Large intestine (tissue), 3 donors: ENCODE measurements around the gene TMEM63A. TPM values are rescaled to one million over a fixed set of nuclear protein-coding genes. Genes with fewer than 3 reads are reported as not detected.

Source experiments
- DNase-seq, 2 donors: peaks; one replicate each; pipeline versions ENCODE4 v3.0.0 to v3.0.0-alpha.2; 2013
- H3K27ac ChIP-seq: one replicate; pipeline ENCODE4 v1.5.1; 2013; ENCODE audit warnings: low read length
- H3K27me3 ChIP-seq: 2 replicates; pipeline ENCODE4 v1.6.1; 2013; ENCODE audit warnings: low read length; ENCODE audit not compliant: control insufficient read depth, insufficient read depth
- H3K36me3 ChIP-seq: 2 replicates; pipeline ENCODE4 v1.6.1; 2013; ENCODE audit warnings: low read length; ENCODE audit not compliant: control insufficient read depth, insufficient read depth
- H3K4me1 ChIP-seq: one replicate; pipeline ENCODE4 v1.6.1; 2013; ENCODE audit warnings: low read length; ENCODE audit not compliant: control insufficient read depth, insufficient read depth
- H3K4me3 ChIP-seq: one replicate; pipeline ENCODE4 v1.5.1; 2013; ENCODE audit warnings: low read length
- H3K9me3 ChIP-seq: one replicate; pipeline ENCODE4 v1.6.1; 2013; ENCODE audit warnings: mild to moderate bottlenecking, low read depth, low read length, moderate library complexity; ENCODE audit not compliant: control insufficient read depth
- WGBS: methylation state at CpG from one replicate; pipeline ENCODE4 v1.1.5; 2013; ENCODE audit warnings: low lambda C conversion rate; ENCODE audit not compliant: insufficient coverage; 5-methylcytosine and 5-hydroxymethylcytosine counted together
- polyA plus RNA-seq: library from polyadenylated mRNA; unstranded; fragments of 120-200 nt; gene quantifications from one replicate; pipeline ENCODE4 v1.2.1, GENCODE V29; 2013

The TMEM63A gene
- polyA plus RNA-seq, 1 donor, result 105 TPM

DNA sequence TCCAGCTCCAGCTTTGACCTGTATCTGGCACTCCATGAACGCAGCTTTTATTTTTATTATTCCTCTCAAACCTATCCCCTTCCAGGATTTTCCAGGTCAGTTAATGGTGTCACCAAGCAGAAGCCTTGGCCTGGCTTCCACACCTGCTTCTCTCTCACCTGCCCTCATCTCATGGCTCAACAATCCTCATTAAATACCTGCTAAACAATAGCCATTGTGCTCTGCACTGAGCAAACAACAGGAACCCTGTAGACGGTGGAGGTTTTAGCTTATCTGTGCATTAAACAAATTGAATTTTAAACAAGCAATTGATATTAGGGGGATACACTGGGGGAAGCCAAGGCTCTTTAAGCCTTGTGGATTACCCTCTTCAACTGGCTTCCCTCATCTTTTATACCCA, 26.6 kb upstream of the TMEM63A start:
- no peak for DNase-seq
- Histone ChIP-seq H3K9me3 (no peaks in the 10 kb centered on the region), H3K27me3 (no peaks in the 10 kb centered on the region), H3K27ac (no peak overlapping the region), H3K4me1 (peaks cover 10% of the 10 kb centered on the region), H3K4me3 (no peak overlapping the region), H3K36me3 (peaks cover 2% of the 10 kb centered on the region)
- 40% methylated on average over 1 of the region's 2 CpGs for WGBS

DNA sequence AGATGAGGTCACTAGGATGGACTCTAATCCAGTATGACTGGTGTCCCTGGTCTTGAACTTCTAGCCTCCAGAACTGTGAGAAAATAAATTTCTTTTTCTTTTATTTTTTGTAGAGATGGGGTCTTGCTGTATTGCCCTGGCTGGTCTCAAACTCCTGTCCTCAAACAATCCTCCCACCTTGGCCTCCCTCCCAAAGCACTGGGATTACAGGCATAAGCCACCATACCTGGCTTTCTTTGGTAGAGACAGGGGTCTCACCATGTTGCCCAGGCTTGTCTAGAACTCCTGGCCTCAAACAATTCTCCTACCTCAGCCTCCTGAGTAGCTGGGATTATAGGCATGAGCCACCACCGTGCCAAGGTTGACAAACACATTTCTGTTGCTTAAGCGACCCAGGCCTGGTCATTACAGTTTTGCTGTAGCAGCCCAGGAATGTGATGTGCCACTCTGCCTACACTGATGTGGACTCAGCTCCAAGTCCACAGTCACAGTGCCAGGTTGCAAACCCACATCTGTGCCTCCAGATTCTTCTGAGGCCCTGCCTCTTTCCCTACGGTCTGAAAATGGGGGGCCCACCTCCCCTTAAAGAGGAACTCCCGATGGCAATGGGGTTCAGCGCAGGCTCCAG, 25.9 kb upstream of the TMEM63A start:
- DNase-seq, result no peak
- Histone ChIP-seq H3K4me3 (no peak overlapping the region), H3K36me3 (peaks cover 2% of the 10 kb centered on the region), H3K27ac (no peak overlapping the region), H3K4me1 (peaks cover 10% of the 10 kb centered on the region), H3K9me3 (no peaks in the 10 kb centered on the region), H3K27me3 (no peaks in the 10 kb centered on the region)
- no CpG with 5 or more reads among the region's 5 CpGs for WGBS

DNA sequence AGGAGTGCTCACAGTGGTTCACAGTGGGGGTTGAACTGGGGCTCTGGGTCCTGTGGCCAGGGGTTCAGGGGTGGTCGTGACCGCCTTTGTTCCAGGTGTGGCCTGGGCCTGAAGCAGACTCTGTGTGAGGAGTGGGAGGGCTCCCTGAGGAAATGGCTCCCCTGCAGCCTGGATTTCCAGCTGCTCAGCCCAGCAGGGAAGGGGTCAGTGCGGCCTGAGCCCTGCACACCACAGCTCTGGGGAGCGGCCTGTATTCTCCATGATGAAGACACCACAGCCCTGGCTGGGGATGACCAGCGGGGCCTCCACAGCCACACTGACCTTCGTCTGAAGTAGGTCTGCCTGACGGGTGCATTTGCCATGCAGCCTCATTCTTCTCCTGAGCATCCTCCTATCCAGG, 25.2 kb upstream of the TMEM63A start:
- no peak for DNase-seq
- Histone ChIP-seq H3K36me3 (no peaks in the 10 kb centered on the region), H3K9me3 (no peaks in the 10 kb centered on the region), H3K27me3 (no peaks in the 10 kb centered on the region), H3K4me3 (no peak overlapping the region), H3K27ac (no peak overlapping the region), H3K4me1 (peaks cover 10% of the 10 kb centered on the region)
- 80% methylated on average over 1 of the region's 7 CpGs for WGBS

DNA sequence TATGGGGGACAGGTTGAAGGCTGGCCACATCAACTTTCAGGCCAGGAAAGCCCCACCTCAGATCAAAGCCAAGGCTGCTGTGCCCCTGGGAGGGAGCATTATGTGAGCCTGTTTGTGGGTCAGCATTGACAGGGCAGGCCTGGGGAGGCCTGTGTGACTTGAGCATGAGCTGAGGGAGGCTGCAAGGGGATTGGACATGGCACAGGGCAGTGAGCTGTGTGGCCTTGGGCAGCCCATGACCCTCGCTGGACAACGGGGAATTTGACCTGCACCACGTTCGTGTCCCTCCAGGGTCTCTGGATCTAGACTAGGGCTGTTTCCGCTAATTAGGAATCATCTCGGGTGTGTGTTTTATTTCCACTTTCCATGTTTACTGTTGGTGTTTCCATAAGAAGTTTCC, 24.3 kb upstream of the TMEM63A start:
- no CpG with 5 or more reads among the region's 6 CpGs for WGBS
- Histone ChIP-seq H3K27ac (no peak overlapping the region), H3K4me3 (no peak overlapping the region), H3K36me3 (no peaks in the 10 kb centered on the region), H3K4me1 (peaks cover 6% of the 10 kb centered on the region), H3K27me3 (no peaks in the 10 kb centered on the region), H3K9me3 (no peaks in the 10 kb centered on the region)
- DNase-seq, result no peak

DNA sequence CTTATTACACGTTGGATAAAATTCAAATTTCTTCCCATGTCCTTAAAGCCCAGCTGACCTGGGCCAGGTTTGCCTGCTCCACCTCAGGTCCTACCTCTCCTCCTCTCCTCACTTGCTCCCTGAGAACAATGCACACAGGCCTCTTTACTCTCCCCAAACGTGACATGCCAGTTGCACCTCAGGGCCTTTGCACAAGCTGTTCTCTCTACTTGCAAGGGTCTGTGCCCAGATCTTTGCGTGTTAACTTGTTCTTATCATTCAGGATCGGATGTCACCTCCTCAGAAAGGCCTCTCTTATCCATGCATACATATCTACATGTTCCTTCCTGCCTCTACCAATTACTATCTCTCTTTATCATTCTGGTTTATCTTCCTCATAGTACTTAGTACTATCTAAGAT, 21.4 kb upstream of the TMEM63A start:
- WGBS, result 82% methylated on average over 3 of the region's 4 CpGs
- H3K36me3 ChIP-seq, result no peaks in the 10 kb centered on the region
- no peak overlapping the region for H3K27ac ChIP-seq
- no peak for DNase-seq
- H3K4me1 ChIP-seq, result no peaks in the 10 kb centered on the region
- no peaks in the 10 kb centered on the region for H3K27me3 ChIP-seq
- H3K9me3 ChIP-seq, result no peaks in the 10 kb centered on the region
- no peak overlapping the region for H3K4me3 ChIP-seq

DNA sequence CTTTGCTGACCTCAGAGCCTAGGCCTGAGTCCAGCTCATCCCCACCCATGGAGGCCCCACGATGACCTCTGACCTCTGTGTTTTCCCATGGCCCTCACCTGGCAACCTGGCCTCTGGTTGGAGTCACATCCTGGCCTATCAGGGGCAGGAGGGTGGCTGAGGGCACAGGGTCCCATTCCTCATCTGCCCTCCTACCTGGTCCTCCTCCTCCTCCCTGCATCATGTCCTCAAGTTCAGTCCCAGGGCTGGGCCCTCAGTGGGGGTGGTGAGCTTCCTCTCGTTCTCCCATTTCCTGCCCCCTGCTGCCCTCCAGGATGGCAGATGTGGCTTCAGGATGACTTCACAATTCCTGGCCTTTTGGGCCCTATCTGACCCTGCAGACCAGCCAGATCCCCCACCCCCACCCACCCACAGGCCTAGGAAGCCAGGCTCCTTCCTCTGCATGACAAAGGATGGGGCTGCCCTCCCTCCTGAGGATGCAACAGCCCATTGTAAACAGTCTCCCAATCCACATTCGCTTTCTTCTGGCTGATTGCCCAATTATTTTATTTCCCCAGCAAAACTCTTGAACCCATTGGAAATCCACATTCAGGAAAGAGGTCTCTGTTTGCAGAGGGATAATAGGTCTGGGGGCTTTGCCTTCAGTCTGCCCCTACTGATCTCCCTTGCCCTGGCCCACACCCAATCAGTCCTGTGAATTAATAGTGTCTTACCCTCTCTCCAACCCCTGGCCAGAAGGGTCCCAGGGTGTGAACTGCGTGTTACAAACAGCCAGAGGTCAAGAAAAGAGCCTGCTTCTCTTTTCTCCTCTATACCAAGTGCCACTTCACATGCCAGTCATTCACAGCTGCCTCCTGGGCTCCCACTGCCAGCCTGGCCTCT, 17.1 kb upstream of the TMEM63A start:
- H3K4me1 ChIP-seq, result peaks cover 9% of the 10 kb centered on the region
- WGBS, result no CpG with 5 or more reads among the region's 4 CpGs
- no peak for DNase-seq
- H3K4me3 ChIP-seq, result no peak overlapping the region
- no peaks in the 10 kb centered on the region for H3K36me3 ChIP-seq
- H3K27ac ChIP-seq, result no peak overlapping the region
- no peaks in the 10 kb centered on the region for H3K9me3 ChIP-seq
- no peaks in the 10 kb centered on the region for H3K27me3 ChIP-seq

DNA sequence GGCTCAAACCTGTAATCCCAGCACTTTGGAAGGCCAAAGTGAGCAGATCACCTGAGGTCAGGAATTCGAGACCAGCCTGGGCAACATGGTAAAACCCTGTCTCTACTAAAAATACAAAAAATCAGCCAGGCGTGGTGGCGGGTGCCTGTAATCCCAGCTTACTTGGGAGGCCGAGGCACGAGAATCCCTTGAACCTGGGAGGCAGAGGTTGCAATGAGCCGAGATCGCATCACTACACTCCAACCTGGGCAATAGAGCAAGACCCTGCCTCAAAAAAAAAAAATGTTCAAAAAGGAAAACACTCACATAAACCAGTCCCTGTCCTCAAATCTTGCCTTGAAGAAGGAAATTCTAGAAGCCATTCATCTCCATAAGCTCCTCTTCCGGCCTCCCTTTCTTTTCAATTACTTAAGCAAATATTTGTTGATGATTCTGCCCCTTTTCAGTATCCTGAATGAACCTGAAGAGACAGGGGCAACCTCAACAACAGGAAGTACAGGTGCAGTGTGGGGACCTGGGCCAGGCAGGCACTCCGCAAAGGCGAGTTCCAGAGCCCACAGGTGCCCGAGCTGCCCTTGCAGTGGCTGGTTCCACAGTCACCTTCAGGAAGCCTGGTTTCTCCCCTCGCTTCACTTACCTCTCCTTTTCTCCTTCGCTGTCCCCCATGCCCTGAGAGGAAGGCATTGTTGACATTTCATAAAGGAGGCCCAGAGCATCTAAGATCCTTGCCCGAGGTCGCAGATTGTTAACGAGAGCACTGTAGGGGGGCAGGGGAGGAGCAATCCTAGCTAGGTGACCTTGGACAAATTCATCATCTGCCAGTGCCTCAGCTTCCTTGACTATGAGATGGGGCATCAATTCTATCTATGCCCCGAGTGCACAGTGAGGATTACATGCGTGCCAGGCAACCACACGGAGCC, 15.7 kb upstream of the TMEM63A start:
- DNase-seq, result no peak
- WGBS, result no CpG with 5 or more reads among the region's 19 CpGs
- H3K4me1 ChIP-seq, result peaks cover 9% of the 10 kb centered on the region
- H3K4me3 ChIP-seq, result no peak overlapping the region
- no peak overlapping the region for H3K27ac ChIP-seq
- H3K36me3 ChIP-seq, result no peaks in the 10 kb centered on the region
- H3K9me3 ChIP-seq, result no peaks in the 10 kb centered on the region
- no peaks in the 10 kb centered on the region for H3K27me3 ChIP-seq

DNA sequence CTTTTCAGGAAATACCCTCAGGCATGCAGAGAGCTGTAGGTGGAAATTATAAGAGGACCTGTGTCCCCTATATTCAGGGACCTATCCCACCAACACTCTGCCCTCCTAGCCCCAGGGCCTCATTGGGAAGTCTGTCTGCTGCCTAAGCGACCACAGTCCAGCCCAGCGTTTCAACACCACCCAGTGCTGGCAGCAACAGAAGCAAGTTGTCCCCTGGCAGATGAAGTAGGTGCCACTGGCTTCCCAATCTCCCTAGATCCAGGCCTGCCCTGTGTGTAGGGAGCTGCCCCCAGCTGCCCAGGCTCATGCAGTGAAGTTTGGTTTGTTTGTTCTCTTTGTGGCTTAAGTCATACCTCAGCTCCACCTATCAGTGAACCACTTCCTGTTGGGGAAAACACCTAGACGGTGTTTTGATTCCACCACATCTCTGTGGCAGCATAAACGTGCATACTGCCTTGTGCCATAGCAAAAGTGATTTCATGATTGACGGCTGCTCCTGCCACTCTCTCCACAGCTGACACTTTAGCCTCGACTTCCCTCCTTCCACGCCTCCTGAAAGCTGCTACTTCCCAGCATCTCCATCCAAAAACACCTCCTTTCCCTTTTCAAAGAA, 14.9 kb upstream of the TMEM63A start:
- no peaks in the 10 kb centered on the region for H3K9me3 ChIP-seq
- peak in 1 of 2 donors; percentile 60 for DNase-seq
- H3K4me3 ChIP-seq, result no peak overlapping the region
- H3K36me3 ChIP-seq, result no peaks in the 10 kb centered on the region
- no peak overlapping the region for H3K27ac ChIP-seq
- no peaks in the 10 kb centered on the region for H3K27me3 ChIP-seq
- peaks cover 9% of the 10 kb centered on the region for H3K4me1 ChIP-seq
- WGBS, result no CpG with 5 or more reads among the region's 7 CpGs

DNA sequence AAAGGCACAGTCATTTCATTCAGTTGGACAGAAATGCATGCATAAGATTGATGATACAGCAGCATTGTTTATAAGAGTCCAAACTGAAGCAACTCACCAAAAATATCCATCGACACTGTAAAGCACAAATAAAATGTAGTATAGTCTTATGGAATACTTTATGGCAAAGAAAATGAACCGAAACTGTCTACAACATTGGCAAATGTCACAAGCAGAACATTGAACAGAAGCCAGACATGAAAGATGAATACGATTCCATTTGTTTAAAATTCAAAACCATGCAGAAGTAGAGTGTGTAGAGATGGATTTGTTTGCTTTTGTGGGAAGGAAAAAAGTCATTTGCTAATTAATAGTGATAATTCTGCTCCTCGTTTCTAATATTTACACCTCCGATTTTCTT, 14.3 kb upstream of the TMEM63A start:
- H3K27me3 ChIP-seq, result no peaks in the 10 kb centered on the region
- H3K4me1 ChIP-seq, result peaks cover 13% of the 10 kb centered on the region
- WGBS, result 80% methylated on average over 2 of the region's 5 CpGs
- DNase-seq, result no peak
- no peaks in the 10 kb centered on the region for H3K9me3 ChIP-seq
- H3K27ac ChIP-seq, result no peak overlapping the region
- H3K36me3 ChIP-seq, result no peaks in the 10 kb centered on the region
- H3K4me3 ChIP-seq, result no peak overlapping the region

DNA sequence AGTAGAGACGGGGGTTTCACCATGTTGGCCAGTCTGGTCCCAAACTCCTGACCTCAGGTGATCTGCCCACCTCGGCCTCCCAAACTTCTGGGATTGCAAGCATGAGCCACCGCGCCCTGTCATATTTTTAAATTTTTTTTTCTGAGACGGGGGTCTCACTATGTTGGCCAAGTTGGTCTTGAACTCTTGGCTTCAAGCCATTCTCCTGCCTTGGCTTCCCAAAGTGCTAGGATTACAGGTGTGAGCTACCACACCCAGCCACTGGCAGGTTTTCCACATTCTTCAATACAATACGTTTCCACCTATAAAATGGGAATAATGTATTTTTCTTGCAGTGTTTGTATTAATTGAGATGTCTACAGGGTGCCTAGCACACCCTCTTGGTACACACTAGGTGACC, 10.1 kb upstream of the TMEM63A start:
- no peak for DNase-seq
- WGBS, result 100% methylated on average over 1 of the region's 6 CpGs

More for the DNA sequence above, 10.1 kb upstream of the TMEM63A start:
- Histone ChIP-seq H3K36me3 (no peaks in the 10 kb centered on the region), H3K27me3 (no peaks in the 10 kb centered on the region), H3K4me1 (peaks cover 32% of the 10 kb centered on the region), H3K9me3 (no peaks in the 10 kb centered on the region), H3K27ac (no peak overlapping the region), H3K4me3 (no peak overlapping the region)
